ENCODE results near the gene LIMCH1.

- TF ChIP-seq CTCF (IDR thresholded peaks at IDR 0.05) (no peak), POLR2A (IDR thresholded peaks at IDR 0.05) (no peak)
These were observed 9.3 kb upstream of the LIMCH1 start for GRCh38 chr4:41528512-41529205.

All from body of pancreas (tissue), 4 donors.